ENCODE results near the gene GLIS2.

Gene GLIS2

GRCh38 chr16:4315186-4316107 is at the start of gene GLIS2:
GLIS2 (plus strand) TSS chr16:4316067; CDS start chr16:4332281, 16,214 bp downstream.
- peak; percentile 48 for DNase-seq

- no peak for DNase-seq
These were observed 49.5 kb upstream of the GLIS2 start for GRCh38 chr16:4266372-4266771.

- no peak for DNase-seq
These were observed 45.8 kb upstream of the GLIS2 start for GRCh38 chr16:4270091-4270490.

GRCh38 chr16:4270595-4270994 is 45.3 kb upstream of the GLIS2 start:
- no peak for DNase-seq

GRCh38 chr16:4271176-4272113 is 44.4 kb upstream of the GLIS2 start:
- peak; percentile 77 for DNase-seq

- DNase-seq = peak; percentile 44
These were observed 43.5 kb upstream of the GLIS2 start for GRCh38 chr16:4272114-4272956.

- DNase-seq = no peak
These were observed 42.0 kb upstream of the GLIS2 start for GRCh38 chr16:4273858-4274311.

GRCh38 chr16:4275861-4276260 is 40.0 kb upstream of the GLIS2 start:
- no peak for DNase-seq

GRCh38 chr16:4277987-4278513 is 37.8 kb upstream of the GLIS2 start:
- no peak for DNase-seq

- no peak for DNase-seq
These were observed 35.2 kb upstream of the GLIS2 start for GRCh38 chr16:4280625-4281024.

- no peak for DNase-seq
These were observed 32.4 kb upstream of the GLIS2 start for GRCh38 chr16:4283441-4283840.

GRCh38 chr16:4283939-4284338 is 31.9 kb upstream of the GLIS2 start:
- DNase-seq = no peak

GRCh38 chr16:4285167-4285566 is 30.7 kb upstream of the GLIS2 start:
- DNase-seq = no peak

GRCh38 chr16:4288148-4288921 is 27.5 kb upstream of the GLIS2 start:
- peak; percentile 20 for DNase-seq

- DNase-seq = no peak
These were observed 25.5 kb upstream of the GLIS2 start for GRCh38 chr16:4290236-4290830.

GRCh38 chr16:4291699-4292098 is 24.2 kb upstream of the GLIS2 start:
- DNase-seq = no peak

- DNase-seq = no peak
These were observed 22.6 kb upstream of the GLIS2 start for GRCh38 chr16:4293181-4293716.

GRCh38 chr16:4293822-4294457 is 21.9 kb upstream of the GLIS2 start:
- peak; percentile 55 for DNase-seq

GRCh38 chr16:4295581-4295980 is 20.3 kb upstream of the GLIS2 start:
- no peak for DNase-seq

- no peak for DNase-seq
These were observed 18.4 kb upstream of the GLIS2 start for GRCh38 chr16:4297480-4297879.
